ENCODE data around the gene PLCB1. TPM values are rescaled to one million over a fixed set of nuclear protein-coding genes. Genes with fewer than 3 reads are reported as not detected.
"Not testable (repeated sequence)": the region's sequence is repeated elsewhere in the genome, so short reads cannot be mapped to it uniquely, and the experiment has no call there.

Gene PLCB1
- total RNA-seq, 2 experiments from 2014 or later = 1.9 to 2.2 TPM

DNA sequence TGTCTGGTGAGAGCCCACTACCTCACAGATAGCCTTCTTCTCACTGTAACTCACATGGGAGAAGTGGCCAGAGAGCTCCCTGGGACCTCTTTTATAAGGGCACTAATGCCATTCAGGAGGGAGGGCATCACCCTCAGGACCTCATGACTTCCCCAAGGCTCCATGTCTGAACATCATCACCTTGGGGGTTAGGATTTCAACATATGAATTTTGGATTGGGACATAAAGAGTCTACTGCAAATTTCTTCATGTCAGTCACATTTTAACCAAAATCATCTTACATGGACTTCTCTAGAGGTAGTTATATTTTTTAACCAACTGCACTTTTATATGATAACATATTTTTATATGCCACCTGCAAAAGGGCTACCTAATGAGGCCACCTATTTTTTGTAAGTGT is 324.7 kb downstream of the PLCB1 start:
- POLR2A ChIA-PET = no interaction called here
- H3K4me3 Mint-ChIP-seq = no peak overlapping the region
- no peaks in the 10 kb centered on the region for H3K4me1 Mint-ChIP-seq
- H3K9me3 Mint-ChIP-seq = peaks cover 4% of the 10 kb centered on the region
- no peaks in the 10 kb centered on the region for H3K36me3 Mint-ChIP-seq (ENCODE audit: low read depth)
- CTCF ChIA-PET = no interaction called here
- no peak for DNase-seq
- H3K27me3 Mint-ChIP-seq = no peaks in the 10 kb centered on the region
- no peak overlapping the region for H3K27ac Mint-ChIP-seq

GRCh38 chr20:8457978-8458377 is 325.9 kb downstream of the PLCB1 start:
- Mint-ChIP-seq H3K9me3 (peaks cover 4% of the 10 kb centered on the region), H3K27me3 (no peaks in the 10 kb centered on the region), H3K4me1 (no peaks in the 10 kb centered on the region), H3K4me3 (no peak overlapping the region), H3K36me3 (ENCODE audit: low read depth) (no peaks in the 10 kb centered on the region), H3K27ac (no peak overlapping the region)
- no peak for DNase-seq
- ChIA-PET CTCF (no interaction called here), POLR2A (no interaction called here)

DNA sequence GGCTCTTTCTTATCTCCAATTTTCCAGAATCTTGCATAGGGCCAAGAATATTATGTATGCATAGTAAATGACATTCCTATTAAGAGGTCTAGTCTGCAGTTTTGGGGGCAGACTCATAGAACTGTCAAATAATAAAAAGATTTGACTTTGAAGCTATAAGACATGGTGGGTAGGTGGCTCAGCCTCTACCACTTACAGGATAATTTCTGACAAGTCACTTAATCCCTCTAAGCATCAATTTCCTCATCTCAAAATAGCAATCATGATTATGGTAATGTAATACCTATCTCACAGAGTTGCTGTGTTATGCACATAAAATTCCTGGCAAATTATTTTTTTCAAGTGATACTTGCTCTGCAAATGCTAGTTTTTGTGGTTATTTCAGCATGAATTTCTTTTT is 329.1 kb downstream of the PLCB1 start:
- Mint-ChIP-seq H3K27me3 (no peaks in the 10 kb centered on the region), H3K9me3 (peaks cover 5% of the 10 kb centered on the region), H3K4me1 (no peaks in the 10 kb centered on the region), H3K36me3 (ENCODE audit: low read depth) (no peaks in the 10 kb centered on the region), H3K27ac (no peak overlapping the region), H3K4me3 (no peak overlapping the region)
- CTCF ChIA-PET = no interaction called here
- POLR2A ChIA-PET = no interaction called here
- DNase-seq = no peak

DNA sequence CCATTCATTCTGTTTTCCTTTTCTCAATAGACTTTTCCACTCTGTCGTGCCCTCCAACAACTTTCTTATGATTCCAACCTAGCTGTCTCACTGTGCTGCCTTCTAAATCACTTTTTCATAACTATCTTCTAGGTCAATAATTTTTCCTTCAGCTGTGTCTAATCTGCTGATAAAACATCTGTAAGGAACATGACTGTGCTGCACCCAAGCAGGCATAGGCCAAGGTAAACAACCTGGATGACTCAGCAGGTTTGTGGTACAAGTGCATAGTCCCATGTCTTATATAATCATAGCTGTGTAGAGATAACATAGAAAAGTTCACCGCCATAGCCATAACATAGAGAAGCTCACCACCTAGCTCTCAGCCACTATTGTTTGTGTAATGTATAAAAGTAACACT is 332.3 kb downstream of the PLCB1 start:
- H3K9me3 Mint-ChIP-seq = peaks cover 3% of the 10 kb centered on the region
- H3K36me3 Mint-ChIP-seq (ENCODE audit: low read depth) = no peaks in the 10 kb centered on the region
- H3K4me1 Mint-ChIP-seq = no peaks in the 10 kb centered on the region
- no peaks in the 10 kb centered on the region for H3K27me3 Mint-ChIP-seq
- DNase-seq = no peak
- ChIA-PET POLR2A (no interaction called here), CTCF (no interaction called here)
- no peak overlapping the region for H3K27ac Mint-ChIP-seq
- no peak overlapping the region for H3K4me3 Mint-ChIP-seq

DNA sequence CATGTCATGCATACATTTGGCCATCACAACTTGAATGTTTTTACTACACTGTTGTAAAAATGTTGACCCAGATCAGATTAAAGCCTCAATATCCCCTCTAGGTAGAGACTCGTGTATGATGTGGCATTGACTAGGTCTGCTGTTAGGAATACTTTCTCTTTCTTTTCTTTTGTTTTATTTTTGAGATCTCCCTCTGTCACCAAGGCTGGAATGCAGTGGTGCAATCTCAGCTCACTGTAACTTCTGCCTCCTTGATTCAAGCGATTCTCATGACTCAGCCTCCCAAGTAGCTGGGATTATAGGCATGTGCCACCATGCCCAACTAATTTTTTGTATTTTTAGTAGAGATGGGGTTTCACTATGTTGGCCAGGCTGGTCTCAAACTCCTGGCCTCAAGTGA is 334.7 kb downstream of the PLCB1 start:
- CTCF ChIA-PET; H3K4me3 Mint-ChIP-seq; H3K27ac Mint-ChIP-seq; H3K27me3 Mint-ChIP-seq; POLR2A ChIA-PET; H3K9me3 Mint-ChIP-seq; DNase-seq; H3K36me3 Mint-ChIP-seq (ENCODE audit: low read depth); H3K4me1 Mint-ChIP-seq: not testable (repeated sequence)

- no peak for DNase-seq
- POLR2A ChIA-PET = no interaction called here
- H3K36me3 Mint-ChIP-seq (ENCODE audit: low read depth) = no peaks in the 10 kb centered on the region
- no peaks in the 10 kb centered on the region for H3K4me1 Mint-ChIP-seq
- H3K4me3 Mint-ChIP-seq = no peak overlapping the region
- H3K9me3 Mint-ChIP-seq = no peaks in the 10 kb centered on the region
- CTCF ChIA-PET = no interaction called here
- no peaks in the 10 kb centered on the region for H3K27me3 Mint-ChIP-seq
- H3K27ac Mint-ChIP-seq = no peak overlapping the region
Measured at GRCh38 chr20:8470156-8470555, 338.1 kb downstream of the PLCB1 start.

DNA sequence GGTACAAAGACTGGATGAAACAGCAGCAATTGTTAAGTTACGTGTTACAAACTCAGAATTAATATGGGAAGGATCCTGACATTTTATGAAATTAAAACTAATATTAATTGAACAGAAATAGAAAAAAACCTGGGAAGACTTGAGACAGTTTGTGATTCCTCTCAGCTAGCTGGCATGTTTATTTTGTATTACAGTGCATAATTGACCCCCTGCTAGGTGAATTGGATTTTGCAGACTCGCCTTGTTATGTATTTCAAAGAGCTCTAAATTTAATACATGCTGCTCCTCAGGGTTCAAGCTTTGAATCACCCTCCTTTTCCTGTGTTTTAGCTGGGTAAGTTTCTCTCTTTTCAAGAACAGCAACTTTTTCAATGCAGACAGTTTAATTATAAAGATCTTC is 339.4 kb downstream of the PLCB1 start:
- Mint-ChIP-seq H3K36me3 (ENCODE audit: low read depth) (no peaks in the 10 kb centered on the region), H3K27me3 (no peaks in the 10 kb centered on the region), H3K9me3 (no peaks in the 10 kb centered on the region), H3K27ac (no peak overlapping the region), H3K4me3 (no peak overlapping the region), H3K4me1 (no peaks in the 10 kb centered on the region)
- ChIA-PET CTCF (no interaction called here), POLR2A (no interaction called here)
- DNase-seq = no peak

DNA sequence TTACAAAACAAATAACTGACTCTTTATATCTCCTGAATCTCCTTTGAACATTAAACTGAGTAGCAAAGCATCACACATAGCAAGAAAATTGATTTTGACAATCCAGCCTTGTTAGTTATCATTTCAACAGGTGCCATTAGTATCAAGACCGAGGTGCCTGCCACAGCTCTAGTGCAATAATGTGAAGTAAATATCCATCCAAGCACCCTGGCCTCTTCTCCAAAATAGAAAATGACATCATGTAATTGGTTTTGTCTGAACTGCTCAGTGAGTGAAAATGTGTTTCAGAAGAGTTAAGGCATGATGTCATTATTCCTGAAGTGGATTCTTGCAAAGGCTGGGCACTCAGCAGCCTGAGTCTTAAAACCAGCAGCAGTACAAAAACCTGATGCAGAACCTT is 341.4 kb downstream of the PLCB1 start:
- CTCF ChIA-PET = no interaction called here

DNA sequence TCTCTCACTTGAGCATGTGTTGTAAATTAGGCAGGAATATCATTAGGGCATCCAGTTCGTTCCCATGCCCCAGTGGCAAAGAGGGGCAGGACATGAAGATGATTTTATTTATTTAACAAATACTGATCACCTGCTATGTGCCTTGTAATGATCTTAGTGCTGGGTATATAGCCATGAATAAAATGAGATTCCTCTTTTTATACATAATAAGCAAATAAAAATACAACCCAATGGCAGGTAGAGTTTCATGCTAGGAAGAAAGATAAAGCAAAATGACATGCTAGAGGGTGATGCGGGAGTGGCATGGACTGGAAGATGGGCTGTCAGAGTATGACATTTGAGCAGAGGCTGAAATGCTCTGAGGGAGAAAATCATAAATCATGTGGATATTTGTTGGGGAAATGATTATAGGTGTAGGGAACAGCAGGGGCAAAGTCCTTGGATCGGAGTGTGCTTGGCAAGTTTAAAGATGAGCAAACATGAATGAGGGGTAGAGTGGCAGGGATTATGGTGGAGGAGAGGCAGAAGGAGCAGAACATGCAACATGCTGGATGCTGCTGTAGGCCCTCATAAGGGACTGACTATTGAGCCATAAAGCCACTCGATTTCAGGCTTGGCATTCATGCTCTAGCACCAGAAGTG is 342.1 kb downstream of the PLCB1 start:
- DNase-seq = no peak
- Mint-ChIP-seq H3K27me3 (no peaks in the 10 kb centered on the region), H3K4me1 (no peaks in the 10 kb centered on the region), H3K9me3 (no peaks in the 10 kb centered on the region), H3K36me3 (ENCODE audit: low read depth) (no peaks in the 10 kb centered on the region), H3K27ac (no peak overlapping the region), H3K4me3 (no peak overlapping the region)
- CTCF ChIA-PET = no interaction called here
- POLR2A ChIA-PET = no interaction called here

More for the DNA sequence above, 341.4 kb downstream of the PLCB1 start:
- H3K4me3 Mint-ChIP-seq = no peak overlapping the region
- POLR2A ChIA-PET = no interaction called here
- H3K4me1 Mint-ChIP-seq = no peaks in the 10 kb centered on the region
- H3K27ac Mint-ChIP-seq = no peak overlapping the region
- no peaks in the 10 kb centered on the region for H3K36me3 Mint-ChIP-seq (ENCODE audit: low read depth)
- no peaks in the 10 kb centered on the region for H3K9me3 Mint-ChIP-seq
- no peaks in the 10 kb centered on the region for H3K27me3 Mint-ChIP-seq
- DNase-seq = no peak

DNA sequence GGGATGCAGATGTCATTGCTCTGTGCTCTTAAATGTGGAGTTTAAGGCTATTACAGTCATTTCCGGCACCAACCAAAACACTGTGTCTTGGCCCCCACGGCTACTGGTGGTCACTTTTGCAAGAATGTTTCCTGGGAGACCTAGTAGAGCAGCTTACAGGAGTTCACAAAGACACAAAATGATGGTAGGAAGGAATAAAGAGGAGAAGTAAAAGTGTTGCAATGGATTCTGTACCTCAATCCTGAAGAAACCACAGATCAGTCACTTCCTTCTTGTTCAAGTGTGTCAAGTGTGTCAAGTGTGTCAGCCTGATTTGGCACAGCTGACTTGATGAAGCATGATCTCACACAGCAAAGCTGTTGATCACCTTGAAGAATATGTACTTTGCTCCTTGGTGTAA is 344.0 kb downstream of the PLCB1 start:
- CTCF ChIA-PET = no interaction called here
- Mint-ChIP-seq H3K27me3 (no peaks in the 10 kb centered on the region), H3K9me3 (no peaks in the 10 kb centered on the region), H3K36me3 (ENCODE audit: low read depth) (no peaks in the 10 kb centered on the region), H3K27ac (no peak overlapping the region), H3K4me3 (no peak overlapping the region), H3K4me1 (no peaks in the 10 kb centered on the region)
- DNase-seq = no peak
- POLR2A ChIA-PET = no interaction called here

DNA sequence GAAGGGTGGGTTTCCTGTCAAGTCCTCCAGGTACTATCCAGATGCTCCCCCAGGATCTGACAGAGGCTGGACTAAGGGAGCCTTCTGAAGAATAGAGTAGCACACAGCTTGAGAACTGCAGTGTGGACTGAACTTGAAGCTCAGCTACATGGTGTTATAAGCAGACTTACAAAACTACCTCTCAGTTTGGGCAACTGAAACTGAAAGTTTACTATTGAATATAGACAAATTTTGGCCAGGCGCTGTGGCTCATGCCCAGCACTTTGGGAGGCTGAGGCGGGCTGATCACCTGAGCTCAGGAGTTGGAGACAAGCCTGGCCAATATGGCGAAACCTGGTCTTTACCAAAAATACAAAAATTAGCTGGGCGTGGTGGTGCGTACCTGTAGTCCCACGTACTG is 348.5 kb downstream of the PLCB1 start:
- ChIA-PET POLR2A (no interaction called here), CTCF (no interaction called here)
- H3K4me3 Mint-ChIP-seq = no peak overlapping the region
- DNase-seq = no peak
- H3K4me1 Mint-ChIP-seq = no peaks in the 10 kb centered on the region
- no peaks in the 10 kb centered on the region for H3K9me3 Mint-ChIP-seq
- no peak overlapping the region for H3K27ac Mint-ChIP-seq
- H3K36me3 Mint-ChIP-seq (ENCODE audit: low read depth) = no peaks in the 10 kb centered on the region
- H3K27me3 Mint-ChIP-seq = no peaks in the 10 kb centered on the region

- DNase-seq = no peak
- no peak overlapping the region for H3K4me3 Mint-ChIP-seq
- ChIA-PET POLR2A (no interaction called here), CTCF (no interaction called here)
- H3K9me3 Mint-ChIP-seq = no peaks in the 10 kb centered on the region
- H3K36me3 Mint-ChIP-seq (ENCODE audit: low read depth) = no peaks in the 10 kb centered on the region
- no peaks in the 10 kb centered on the region for H3K4me1 Mint-ChIP-seq
- H3K27me3 Mint-ChIP-seq = no peaks in the 10 kb centered on the region
- H3K27ac Mint-ChIP-seq = no peak overlapping the region
Measured at GRCh38 chr20:8487696-8488095, 355.6 kb downstream of the PLCB1 start.

DNA sequence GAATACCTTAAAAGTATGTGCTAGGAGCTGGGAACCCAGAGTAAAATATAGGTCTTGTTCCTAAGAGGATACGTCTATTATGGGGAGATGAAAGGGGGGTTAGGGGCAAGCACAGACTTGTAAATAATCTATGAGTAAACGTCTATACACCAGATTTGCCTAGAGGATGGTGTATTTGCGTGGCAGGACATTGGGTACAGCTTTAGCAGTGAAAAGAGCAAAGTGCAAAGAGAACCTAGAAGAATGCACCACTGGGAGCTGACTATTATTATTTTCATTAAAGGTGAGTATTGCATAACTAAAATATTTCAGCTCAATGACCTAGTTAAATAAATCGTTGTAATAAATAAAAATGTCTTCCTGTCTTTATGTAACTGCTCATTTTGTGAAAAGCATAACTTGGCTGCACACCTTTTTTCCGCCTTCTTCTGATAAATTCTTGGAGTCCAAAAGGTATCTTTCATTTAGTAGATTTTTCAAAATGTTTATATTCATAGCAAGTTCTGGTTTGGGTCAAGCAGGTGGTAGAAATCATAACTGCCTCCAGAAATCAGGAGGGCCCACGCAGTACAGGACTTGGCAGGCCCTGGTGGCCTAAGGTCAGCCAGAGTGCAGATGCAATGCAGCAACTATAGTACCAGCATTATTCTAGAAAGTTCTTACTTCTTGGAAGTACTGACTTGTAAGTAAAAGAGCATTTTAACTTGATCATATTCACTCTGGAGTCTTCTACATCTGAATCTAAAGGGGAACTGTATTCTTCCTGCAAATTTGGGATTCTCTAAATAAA is 357.2 kb downstream of the PLCB1 start:
- CTCF ChIA-PET = no interaction called here
- Mint-ChIP-seq H3K4me1 (no peaks in the 10 kb centered on the region), H3K9me3 (no peaks in the 10 kb centered on the region)

DNA sequence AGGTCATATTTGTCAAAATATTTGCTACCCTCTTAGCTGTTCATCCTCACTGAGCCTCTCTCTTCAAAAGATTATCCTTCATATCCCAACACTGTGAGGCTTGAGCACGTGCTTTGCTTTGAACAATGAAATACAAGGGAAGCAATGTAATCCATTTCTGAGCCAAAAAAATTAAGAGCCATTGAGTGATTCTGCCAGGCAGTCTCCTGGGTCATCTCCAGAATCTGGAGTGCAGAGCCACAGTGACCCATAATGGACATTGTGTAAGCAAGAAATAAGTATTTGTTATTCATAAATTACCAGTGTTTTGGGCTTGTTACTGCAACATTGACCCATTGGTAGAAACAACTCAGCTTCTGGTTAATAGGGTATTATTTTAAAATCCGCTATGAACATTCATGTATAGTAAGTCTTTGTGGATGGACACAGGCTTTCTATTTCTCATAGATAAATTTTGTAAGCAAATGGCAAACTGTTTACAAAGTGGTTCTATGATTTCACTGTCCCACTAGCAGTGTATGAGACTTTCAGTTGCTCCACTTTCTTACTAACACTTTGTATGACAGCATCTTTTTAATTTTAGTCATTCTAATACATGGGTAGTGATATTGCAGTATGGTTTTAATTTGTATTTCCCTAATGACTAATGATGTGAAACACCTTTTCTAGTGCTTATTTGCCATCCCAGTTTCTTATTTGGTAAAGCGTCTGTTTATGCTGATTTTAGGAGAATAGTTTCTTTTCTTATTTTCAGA is 358.2 kb downstream of the PLCB1 start:
- H3K4me1 Mint-ChIP-seq = no peaks in the 10 kb centered on the region
- H3K4me3 Mint-ChIP-seq = no peak overlapping the region
- ChIA-PET POLR2A (no interaction called here), CTCF (no interaction called here)
- H3K36me3 Mint-ChIP-seq (ENCODE audit: low read depth) = no peaks in the 10 kb centered on the region
- no peaks in the 10 kb centered on the region for H3K9me3 Mint-ChIP-seq
- DNase-seq = no peak
- no peaks in the 10 kb centered on the region for H3K27me3 Mint-ChIP-seq
- H3K27ac Mint-ChIP-seq = no peak overlapping the region

More for the DNA sequence above, 357.2 kb downstream of the PLCB1 start:
- Mint-ChIP-seq H3K27me3 (no peaks in the 10 kb centered on the region), H3K4me3 (no peak overlapping the region), H3K27ac (no peak overlapping the region), H3K36me3 (ENCODE audit: low read depth) (no peaks in the 10 kb centered on the region)
- DNase-seq = no peak
- POLR2A ChIA-PET = no interaction called here

Data from activated CD4-positive, alpha-beta memory T cell treated with anti-CD3 and anti-CD28 coated beads, Interleukin-2, amount 10 ng/mL, durations not matched to agents 7 days and 5 days (primary cell).